PFSK-1 (cell line): ENCODE results near the gene MPZL1.

ENCODE experiments used
- SIN3A ChIP-seq: IDR thresholded peaks from 2 replicates; pipeline ENCODE4 v1.6.1; 2012; ENCODE audit warnings: mild to moderate bottlenecking, low read length, moderate library complexity, borderline replicate concordance; ENCODE audit not compliant: insufficient read depth
- TAF1 ChIP-seq: IDR thresholded peaks from 2 replicates; pipeline ENCODE4 v1.6.1; 2012; ENCODE audit warnings: low read length, control low read depth, borderline replicate concordance; ENCODE audit not compliant: insufficient read depth

GRCh38 chr1:167678422-167678821, 43.4 kb upstream of the MPZL1 start:
- no peak for TF ChIP-seq SIN3A
- no peak for TF ChIP-seq TAF1
